ENCODE results near the gene POLR3B.

GRCh38 chr12:106348411-106348810, 9.1 kb upstream of the POLR3B start:
- TF ChIP-seq, protein P1, sequence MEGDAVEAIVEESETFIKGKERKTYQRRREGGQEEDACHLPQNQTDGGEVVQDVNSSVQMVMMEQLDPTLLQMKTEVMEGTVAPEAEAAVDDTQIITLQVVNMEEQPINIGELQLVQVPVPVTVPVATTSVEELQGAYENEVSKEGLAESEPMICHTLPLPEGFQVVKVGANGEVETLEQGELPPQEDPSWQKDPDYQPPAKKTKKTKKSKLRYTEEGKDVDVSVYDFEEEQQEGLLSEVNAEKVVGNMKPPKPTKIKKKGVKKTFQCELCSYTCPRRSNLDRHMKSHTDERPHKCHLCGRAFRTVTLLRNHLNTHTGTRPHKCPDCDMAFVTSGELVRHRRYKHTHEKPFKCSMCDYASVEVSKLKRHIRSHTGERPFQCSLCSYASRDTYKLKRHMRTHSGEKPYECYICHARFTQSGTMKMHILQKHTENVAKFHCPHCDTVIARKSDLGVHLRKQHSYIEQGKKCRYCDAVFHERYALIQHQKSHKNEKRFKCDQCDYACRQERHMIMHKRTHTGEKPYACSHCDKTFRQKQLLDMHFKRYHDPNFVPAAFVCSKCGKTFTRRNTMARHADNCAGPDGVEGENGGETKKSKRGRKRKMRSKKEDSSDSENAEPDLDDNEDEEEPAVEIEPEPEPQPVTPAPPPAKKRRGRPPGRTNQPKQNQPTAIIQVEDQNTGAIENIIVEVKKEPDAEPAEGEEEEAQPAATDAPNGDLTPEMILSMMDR (IDR thresholded peaks at IDR 0.05) = no peak
- TF ChIP-seq POLR2A (IDR thresholded peaks at IDR 0.05) = no peak

Data from esophagus squamous epithelium (tissue), 4 donors.